Colon (tissue), 2 donors: Measurements from ENCODE around the gene LPP.

Source experiments
- FAIRE-seq: peaks from 2 replicates; lab custom pipeline; 2012; peaks lifted over from hg19 to GRCh38; lab: Jason Lieb, UNC
- donor health status: control.
- donor health status: control.

LPP gene

GRCh38 chr3:188198001-188198400 is 44.0 kb downstream of the LPP start:
- no peak for FAIRE-seq

GRCh38 chr3:188198760-188199327 is 44.9 kb downstream of the LPP start:
- no peak for FAIRE-seq

- FAIRE-seq: no peak
Observed at GRCh38 chr3:188199386-188199785, 45.4 kb downstream of the LPP start.

DNA sequence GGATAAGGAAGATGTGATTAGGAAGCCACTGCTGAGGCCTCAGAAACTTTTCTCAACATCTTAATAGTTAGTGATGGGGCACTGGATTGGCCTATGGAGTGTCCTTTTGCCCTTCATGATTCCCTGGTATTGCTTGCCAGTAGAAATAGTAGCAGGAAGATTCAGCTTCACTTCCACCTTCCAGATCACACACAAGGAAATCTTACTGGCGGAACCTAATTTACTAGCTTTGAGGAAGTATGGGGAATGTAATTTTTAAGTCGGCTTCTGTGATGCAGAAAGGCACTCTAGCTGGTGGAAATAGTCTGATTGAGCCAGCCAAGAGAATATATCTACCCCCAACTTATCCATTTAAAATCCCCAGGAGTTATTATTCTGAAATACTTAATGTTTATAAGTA is 46.5 kb downstream of the LPP start:
- FAIRE-seq: no peak

DNA sequence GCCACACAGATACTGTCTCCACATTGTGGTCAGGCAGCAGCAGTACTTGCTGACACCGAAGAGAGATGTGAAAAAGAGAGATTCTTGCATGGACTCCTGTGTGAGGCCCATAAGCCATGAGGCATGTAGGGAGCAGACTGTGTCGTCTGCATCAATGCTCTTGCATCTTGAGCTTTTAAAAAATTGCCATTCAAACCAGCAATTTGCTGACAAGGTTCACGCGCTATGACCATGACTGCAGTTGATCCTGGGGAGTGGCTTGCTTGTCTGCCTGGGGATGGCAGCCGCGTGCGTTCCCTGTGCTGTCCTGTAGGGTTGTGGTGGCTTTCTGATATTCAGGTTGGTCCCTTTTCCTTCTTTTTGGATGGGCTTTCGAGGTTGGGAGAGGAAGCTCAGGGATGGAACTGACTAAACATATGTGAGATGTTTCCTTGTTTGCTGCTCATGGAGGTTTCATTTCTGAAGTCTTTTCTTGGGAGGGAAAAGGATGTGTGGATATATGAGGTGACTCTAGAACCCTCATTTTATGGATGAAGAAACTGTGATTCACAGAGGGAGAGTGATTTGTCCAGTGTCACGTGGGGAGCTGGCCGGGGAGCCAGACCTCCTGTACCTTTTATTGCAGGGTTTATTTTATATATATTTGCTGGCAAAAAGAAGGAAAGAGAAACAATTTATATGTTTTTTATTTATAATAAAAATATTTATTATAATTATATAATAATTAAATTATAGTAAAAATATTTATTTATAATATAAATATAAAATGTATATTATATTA is 48.6 kb downstream of the LPP start:
- no peak for FAIRE-seq

- FAIRE-seq: no peak
Observed at GRCh38 chr3:188204526-188204925, 50.6 kb downstream of the LPP start.

DNA sequence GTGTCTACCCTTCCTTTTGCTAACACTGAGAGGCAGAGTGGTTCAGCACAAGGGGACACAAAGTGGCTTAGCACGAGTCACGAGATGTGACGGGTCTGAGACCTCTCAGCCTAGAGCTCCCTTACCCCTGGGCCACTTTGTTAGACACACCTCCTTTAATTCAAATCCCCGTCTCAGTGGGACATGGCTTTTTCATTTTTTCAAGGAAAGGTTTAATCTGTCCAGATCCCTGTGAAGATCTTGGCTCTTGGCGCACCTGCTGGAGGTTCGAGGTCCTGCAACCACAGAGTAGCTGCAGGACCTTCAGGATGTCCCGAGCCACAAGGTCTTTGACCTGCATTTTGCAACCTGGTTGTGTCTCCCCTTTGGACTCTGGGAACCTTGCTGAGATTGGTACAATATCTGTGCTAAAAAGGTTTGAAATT is 52.0 kb downstream of the LPP start:
- no peak for FAIRE-seq

- no peak for FAIRE-seq
Observed at GRCh38 chr3:188206787-188207186, 52.8 kb downstream of the LPP start.

GRCh38 chr3:188207941-188208515 is 54.1 kb downstream of the LPP start:
- FAIRE-seq: no peak

DNA sequence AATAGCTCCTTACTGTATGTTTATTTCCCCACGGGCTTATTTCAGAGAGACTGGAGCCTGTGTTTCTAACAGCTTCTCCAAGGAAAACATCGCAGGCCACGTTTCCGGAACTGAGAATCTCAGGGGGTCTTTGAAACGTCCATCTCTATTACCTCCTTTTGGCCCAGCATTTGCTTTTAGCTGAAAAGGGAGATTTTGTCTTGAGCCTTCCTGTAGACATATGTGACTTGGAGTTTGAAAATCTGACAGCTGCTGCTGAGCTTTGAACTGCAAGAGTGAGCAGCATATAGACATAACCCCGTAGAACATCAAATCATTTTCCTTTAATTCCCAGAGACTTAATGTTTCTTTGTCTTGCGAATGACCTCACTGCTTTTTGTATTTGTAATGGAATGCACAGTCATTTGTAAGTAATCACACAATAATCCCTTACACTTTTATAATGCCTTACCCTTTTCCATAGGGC is 54.6 kb downstream of the LPP start:
- no peak for FAIRE-seq

- no peak for FAIRE-seq
Observed at GRCh38 chr3:188209034-188209433, 55.1 kb downstream of the LPP start.

GRCh38 chr3:188209740-188210139 is 55.8 kb downstream of the LPP start:
- FAIRE-seq: no peak

DNA sequence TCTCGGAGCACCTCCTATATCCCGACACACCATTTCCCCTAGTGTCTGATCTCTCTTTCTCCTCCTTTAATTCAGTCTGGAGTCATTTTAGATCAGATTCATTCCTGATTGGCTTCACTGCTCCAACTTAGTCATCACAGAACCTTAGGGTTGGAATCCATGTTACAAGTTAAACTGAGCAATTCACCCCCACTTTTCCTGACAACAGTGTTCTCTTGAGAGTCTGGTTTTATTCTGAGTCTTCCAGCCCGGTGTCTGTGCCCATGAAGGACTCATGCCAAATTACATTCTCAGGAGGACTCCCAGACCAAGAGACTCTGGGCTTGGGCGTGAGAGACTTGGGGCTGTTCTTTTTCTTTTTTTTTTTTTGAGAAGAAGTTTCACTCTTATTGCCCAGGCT is 57.5 kb downstream of the LPP start:
- FAIRE-seq: no peak

DNA sequence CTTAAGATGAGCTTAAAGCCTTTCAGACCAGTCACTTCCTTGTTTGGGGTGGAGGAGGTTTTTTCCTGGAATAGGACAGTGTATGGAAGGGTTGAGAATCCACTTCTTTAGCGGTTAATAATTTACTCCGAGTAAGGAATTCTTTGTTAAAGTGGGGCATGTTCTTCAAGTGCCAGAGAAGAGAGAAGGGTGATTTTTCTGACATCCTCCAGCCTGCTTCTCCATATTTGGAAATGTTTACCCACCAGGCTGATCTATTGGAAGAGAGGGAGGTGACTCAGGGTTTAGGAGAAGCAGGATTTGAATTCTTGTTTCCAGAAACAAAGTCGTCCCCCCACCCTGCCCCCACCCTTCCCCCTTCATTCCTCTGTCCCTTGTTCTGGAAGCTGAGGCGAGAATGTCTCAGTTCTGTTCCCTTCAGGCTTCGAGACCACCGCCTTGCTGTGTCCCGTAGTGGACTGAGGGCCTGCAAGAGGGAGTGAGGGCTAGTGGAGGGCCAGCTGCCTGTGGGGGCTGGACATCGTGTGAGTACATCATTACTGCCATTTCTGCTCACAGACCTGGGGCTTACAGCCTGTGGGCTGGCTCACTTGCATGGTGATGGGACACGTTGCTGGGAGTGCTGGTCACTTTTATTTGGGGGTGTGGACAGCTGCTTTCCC is 58.5 kb downstream of the LPP start:
- FAIRE-seq: no peak

GRCh38 chr3:188214442-188214841 is 60.5 kb downstream of the LPP start:
- FAIRE-seq: no peak

DNA sequence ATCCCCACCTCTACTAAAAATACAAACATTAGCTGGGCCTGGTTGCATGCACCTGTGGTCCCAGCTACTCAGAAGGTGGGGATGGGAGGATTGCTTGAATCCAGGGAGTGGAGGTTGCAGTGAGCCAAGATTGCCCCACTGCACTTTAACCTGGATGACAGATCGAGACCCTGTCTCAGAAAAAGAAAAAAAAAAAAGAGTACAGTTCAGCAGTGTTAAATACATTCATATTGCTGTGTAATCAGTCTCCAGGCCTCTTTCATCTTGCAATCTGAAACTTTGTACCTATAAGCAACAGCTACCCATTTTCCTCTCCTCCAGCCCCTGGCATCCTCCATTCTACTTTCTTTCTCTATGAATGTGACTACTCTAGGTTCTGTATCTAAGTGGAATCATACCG is 61.2 kb downstream of the LPP start:
- no peak for FAIRE-seq

- FAIRE-seq: no peak
Observed at GRCh38 chr3:188217011-188217463, 63.1 kb downstream of the LPP start.

DNA sequence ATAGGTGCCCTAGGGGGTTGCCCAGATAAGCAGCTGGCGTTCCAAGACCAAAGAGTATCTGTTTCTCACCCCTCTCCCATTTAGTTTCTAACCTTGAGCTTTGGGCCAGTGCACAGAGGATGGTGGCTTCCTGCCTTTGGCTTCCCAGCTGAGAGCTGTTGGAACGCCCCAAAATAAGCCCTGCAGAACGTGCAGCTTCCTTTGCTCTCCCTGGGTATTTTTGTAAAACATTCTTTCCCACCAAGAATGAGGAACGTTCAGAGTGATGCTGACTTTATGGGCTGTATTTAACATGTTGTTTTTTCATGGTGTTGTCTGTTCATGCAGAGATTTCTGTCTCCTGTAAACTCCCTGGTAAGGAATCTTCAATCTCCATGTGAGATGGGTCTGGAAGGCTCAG is 63.8 kb downstream of the LPP start:
- no peak for FAIRE-seq

DNA sequence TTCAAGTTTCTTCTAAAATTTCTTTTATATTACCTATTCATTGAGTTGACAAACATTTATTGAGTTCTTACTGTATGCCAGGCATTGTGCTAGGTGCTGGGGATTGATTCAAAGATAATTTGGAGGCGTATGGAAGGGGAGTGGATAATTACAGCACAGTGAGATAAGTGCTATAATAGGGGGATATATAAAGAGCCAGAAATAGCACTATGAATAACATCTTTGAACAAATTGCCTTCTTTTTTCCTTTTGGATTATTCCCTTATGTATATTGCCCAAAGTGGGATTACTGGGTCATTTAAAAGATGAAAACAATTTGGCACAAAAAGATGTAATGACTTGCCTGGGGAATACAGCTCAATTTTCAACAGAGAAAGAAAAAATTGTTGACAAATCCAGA is 64.6 kb downstream of the LPP start:
- FAIRE-seq: no peak

DNA sequence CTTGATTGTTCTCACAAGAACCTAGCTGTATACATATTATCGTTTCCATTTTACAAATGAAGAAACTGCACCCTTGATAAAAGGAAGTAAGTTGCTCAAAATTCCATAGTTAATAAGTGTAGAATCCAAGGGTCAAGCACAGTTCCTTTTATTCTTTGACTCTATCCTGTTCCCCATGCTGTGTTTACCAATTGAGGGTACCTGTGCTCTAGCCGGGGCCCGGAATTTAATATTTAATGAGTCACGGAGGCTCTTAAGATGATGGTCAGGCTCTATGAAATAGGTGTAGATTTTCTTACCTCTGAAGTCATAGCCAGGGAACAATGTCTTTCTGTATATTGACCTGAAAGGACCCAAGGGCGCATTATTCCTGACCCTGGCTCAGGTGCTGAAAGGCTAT is 65.2 kb downstream of the LPP start:
- no peak for FAIRE-seq

DNA sequence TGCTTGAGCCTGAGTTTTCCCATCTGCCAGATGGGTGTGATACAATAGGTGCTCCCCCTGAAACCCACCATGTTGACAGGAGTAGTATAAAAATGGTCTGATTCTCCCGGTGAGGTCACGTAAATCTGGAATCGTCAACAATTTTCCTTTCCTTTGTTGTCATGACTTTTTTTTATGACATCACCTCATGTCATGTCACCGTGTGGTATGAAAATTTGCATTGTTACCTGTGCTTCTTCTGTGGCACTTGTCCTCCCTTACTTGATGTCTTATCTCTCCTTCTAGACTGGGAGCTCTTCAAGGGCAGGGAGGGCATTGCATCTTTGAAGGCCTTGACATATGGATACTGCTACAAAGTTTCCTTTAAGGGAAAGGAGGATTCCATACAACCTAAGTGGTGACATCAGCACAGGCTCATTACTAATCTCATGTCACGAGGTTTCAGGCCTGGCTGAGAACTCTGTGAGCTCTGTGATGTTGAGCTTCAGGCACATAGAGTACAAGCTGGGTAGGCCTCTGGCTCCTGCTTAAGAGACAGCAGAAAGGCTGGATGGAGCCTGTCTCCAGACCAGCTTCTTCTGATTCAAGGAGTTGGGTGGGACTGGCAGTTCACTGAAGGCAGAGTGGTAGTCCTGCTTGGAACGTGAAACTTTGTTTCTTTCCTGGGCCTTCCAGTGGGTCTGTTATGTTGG is 66.3 kb downstream of the LPP start:
- no peak for FAIRE-seq
